Mucosa of rectum (tissue), 2 donors: ENCODE data around the gene DHRSX.
"Not testable (repeated sequence)": the region's sequence is repeated elsewhere in the genome, so short reads cannot be mapped to it uniquely, and the experiment has no call there.

ENCODE experiments used
- H3K27ac ChIP-seq, 2 donors: one replicate each; pipeline ENCODE4 v1.7.0; 2013; ENCODE audit warnings: inconsistent platforms in 2 of 2, low read depth in 2 of 2, low read length in 2 of 2
- H3K27me3 ChIP-seq, 2 donors: one replicate each; pipeline ENCODE4 v1.7.0; 2013; ENCODE audit warnings: low read length in 2 of 2; ENCODE audit not compliant: control insufficient read depth in 2 of 2, insufficient read depth in 2 of 2
- H3K36me3 ChIP-seq, 2 donors: one replicate each; pipeline ENCODE4 v1.7.0; 2013; ENCODE audit warnings: low read length in 2 of 2; ENCODE audit not compliant: control insufficient read depth in 2 of 2, insufficient read depth in 2 of 2
- H3K4me1 ChIP-seq, 2 donors: one replicate each; pipeline ENCODE4 v1.7.0; 2013; ENCODE audit warnings: low read length in 2 of 2, mild to moderate bottlenecking in 1 of 2; ENCODE audit not compliant: control insufficient read depth in 2 of 2, insufficient read depth in 2 of 2
- H3K4me3 ChIP-seq, 2 donors: one replicate each; pipeline ENCODE4 v1.7.0; 2013; ENCODE audit warnings: low read length in 2 of 2
- H3K9ac ChIP-seq, 2 donors: one replicate each; pipeline ENCODE4 v1.7.0; 2013; ENCODE audit warnings: low read length in 2 of 2, low read depth in 1 of 2, mild to moderate bottlenecking in 1 of 2
- H3K9me3 ChIP-seq, 2 donors: one replicate each; pipeline ENCODE4 v1.7.0; 2013; ENCODE audit warnings: low read length in 2 of 2; ENCODE audit not compliant: control insufficient read depth in 2 of 2
- donor health status: healthy.
- donor health status: Normal muscosa, but diverticular disease.

DHRSX gene

DNA sequence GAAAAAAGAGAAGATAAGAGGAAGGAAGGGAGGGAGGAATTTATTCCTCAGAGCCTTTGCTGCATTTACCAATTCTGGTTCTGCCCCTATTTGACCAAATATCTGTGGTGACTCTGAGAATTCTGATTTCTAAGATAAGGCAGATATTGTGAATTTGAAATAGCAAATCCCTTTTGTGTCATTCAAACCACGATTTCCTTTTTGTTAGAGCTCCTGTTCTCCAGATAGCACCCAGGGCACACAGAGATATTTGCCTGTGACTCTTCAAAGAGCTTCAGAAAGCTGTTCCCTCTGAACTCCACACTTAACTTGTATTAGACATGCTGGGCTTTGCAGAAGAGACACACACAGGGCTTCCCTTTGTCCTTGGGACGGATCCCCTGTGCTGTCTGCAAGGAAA, 272.2 kb downstream of the DHRSX start:
- Histone ChIP-seq H3K9ac (no peak overlapping the region), H3K9me3 (peaks cover 0 to 3% of the 10 kb centered on the region in 2 donors), H3K4me3 (no peak overlapping the region), H3K36me3 (peaks cover 9 to 17% of the 10 kb centered on the region in 2 donors), H3K27me3 (no peaks in the 10 kb centered on the region), H3K27ac (no peak overlapping the region), H3K4me1 (no peaks in the 10 kb centered on the region)

DNA sequence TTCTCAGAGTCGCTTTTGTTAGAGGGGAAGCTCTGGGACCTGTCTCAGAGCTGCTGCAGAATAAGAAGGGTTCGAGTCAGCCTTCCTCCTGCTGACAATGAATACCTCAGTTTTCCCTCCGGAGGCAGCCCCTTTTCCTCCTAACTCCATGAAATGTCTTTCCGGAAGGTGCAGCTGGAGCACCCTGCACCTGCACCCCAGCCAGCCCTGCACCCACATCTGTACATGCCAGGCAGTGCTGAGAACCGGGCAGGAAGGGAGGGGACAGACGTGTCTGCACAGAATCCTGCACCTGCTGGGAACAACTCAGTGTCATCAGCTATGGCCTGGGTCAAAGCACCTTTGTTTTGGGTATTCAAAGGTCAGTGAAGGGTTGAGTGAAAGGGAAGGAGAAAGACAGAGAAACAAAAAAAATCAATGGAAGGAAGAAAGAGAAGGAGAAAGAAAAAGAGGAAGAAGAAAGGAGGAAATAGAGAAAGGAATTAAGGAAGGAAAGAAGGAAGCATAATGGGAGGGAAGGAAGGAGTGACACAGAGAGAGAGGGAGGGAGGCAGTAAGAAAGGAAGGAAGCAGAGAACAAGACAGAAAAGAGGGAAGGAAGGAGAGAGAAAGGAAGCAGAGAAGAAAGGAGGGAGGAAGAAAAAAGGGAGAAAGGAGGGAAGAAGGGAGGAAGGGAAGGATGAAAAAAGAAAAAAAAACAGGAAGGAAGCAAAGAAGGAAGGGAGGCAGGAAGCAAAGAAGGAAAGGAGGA, 273.7 kb downstream of the DHRSX start:
- peaks cover 9 to 17% of the 10 kb centered on the region in 2 donors for H3K36me3 ChIP-seq
- H3K4me1 ChIP-seq: no peaks in the 10 kb centered on the region
- no peak overlapping the region for H3K9ac ChIP-seq
- H3K27me3 ChIP-seq: no peaks in the 10 kb centered on the region
- no peak overlapping the region for H3K4me3 ChIP-seq
- H3K9me3 ChIP-seq: peaks cover 0 to 5% of the 10 kb centered on the region in 2 donors
- H3K27ac ChIP-seq: no peak overlapping the region

DNA sequence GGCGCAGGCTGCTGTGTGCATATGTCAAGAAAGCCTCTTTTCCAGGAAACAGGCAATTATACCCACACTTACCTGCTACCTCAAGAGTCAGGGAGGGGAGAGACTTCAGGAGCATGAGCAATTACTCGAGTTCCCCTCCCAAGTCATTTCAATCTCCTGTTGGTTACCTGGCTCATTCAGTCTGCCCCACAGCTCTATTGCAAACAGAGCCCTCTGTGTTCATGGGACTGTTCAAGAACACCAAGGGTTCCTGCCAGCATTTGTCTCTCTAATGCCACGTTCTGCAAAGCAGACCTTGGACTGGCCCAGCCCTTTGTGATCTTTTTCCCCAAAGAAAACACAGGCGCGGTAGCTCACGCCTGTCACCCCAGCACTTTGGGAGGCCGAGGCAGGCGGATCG, 274.6 kb downstream of the DHRSX start:
- Histone ChIP-seq H3K9me3 (peaks cover 4 to 5% of the 10 kb centered on the region in 2 donors), H3K4me1 (no peaks in the 10 kb centered on the region), H3K36me3 (peaks cover 9 to 20% of the 10 kb centered on the region in 2 donors), H3K27ac (no peak overlapping the region), H3K4me3 (no peak overlapping the region), H3K27me3 (no peaks in the 10 kb centered on the region), H3K9ac (no peak overlapping the region)

DNA sequence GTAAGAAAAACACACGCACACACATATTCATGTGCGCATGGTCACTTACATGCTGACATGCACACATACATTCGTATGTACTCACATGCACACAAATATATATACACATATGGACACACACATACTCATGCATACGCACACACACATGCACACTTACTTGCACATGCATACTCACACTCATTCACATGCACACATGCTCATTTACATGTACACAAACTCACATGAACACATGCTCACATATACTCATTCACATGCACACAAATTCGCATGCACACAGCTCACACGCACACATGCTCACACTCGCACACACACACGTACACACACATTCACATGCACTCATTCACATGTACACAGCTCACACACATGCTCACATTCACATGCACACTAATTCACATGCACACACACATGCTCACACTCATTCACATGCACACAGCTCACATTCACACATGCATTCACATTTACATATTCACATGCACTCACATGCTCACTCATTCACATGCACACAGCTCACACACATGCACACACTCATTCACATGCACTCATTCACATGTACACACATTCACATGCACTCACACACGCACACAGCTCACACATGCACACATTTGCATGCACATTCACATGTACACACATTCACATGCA, 276.1 kb downstream of the DHRSX start:
- H3K27ac ChIP-seq: no peak overlapping the region
- H3K4me1 ChIP-seq: no peaks in the 10 kb centered on the region
- peaks cover 9 to 12% of the 10 kb centered on the region in 2 donors for H3K9me3 ChIP-seq
- no peak overlapping the region for H3K9ac ChIP-seq
- H3K36me3 ChIP-seq: peaks cover 16 to 24% of the 10 kb centered on the region in 2 donors
- H3K4me3 ChIP-seq: no peak overlapping the region
- no peaks in the 10 kb centered on the region for H3K27me3 ChIP-seq

DNA sequence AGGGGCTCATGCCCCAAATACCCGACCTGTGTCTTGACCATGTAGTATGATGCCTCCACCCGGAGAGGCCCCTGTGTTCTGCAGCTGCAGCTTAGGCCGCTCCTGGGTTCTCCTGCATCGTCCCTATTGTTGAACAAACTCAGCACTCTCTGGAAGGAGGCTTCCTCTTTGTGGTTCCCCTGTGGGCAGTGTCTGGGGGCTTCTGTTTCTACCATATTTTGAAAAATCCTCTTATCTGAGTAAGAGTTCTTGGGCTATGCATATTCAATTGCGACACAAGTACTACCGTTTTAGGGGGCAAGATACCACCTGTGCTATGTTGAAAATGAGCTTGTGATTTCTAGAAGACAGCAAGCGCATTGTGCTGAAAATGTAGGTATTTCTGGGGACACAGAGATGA, 276.6 kb downstream of the DHRSX start:
- Histone ChIP-seq H3K9ac (no peak overlapping the region), H3K4me1 (no peaks in the 10 kb centered on the region), H3K4me3 (no peak overlapping the region), H3K9me3 (peaks cover 10 to 14% of the 10 kb centered on the region in 2 donors), H3K36me3 (peaks cover 14 to 19% of the 10 kb centered on the region in 2 donors), H3K27me3 (no peaks in the 10 kb centered on the region), H3K27ac (no peak overlapping the region)

DNA sequence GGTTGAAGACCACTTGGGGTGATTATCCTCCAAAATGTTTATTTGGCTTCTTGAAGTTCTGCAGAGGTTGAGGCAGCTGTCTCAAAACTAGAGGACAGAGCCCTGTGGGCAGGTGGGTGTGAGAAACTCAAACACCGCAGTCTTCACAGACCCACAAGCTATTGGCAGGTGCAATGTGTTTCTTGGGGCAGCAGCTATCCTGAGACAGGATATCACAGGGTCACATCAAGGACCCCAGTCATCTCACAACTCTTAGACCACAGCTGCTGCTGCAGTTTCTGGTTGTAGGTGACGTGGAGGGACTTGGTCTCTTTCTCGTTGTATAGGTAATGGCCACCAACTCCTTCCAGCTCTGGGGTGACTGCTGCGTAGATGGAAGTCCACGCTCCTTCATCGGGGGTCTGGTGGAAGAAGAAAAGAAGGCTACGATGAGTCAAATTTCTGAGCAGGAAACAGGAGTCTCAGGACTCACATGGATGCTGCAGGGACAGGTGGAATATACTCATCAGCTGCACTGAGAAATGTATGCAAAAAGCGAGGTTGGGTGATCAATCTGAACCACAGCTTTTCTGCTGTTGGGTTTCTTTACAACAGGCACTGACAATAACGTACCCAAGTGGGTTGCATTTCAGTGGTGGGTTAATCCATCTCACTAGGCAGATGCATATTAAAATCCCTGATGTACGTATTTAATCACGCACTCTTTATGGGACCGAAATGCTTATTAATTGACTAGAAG, 279.8 kb downstream of the DHRSX start:
- Histone ChIP-seq H3K27ac (no peak overlapping the region), H3K4me3 (no peak overlapping the region), H3K4me1 (no peaks in the 10 kb centered on the region), H3K27me3 (no peaks in the 10 kb centered on the region), H3K36me3 (peaks cover 14% of the 10 kb centered on the region in 2 donors), H3K9ac (no peak overlapping the region), H3K9me3 (peaks cover 16 to 23% of the 10 kb centered on the region in 2 donors)

DNA sequence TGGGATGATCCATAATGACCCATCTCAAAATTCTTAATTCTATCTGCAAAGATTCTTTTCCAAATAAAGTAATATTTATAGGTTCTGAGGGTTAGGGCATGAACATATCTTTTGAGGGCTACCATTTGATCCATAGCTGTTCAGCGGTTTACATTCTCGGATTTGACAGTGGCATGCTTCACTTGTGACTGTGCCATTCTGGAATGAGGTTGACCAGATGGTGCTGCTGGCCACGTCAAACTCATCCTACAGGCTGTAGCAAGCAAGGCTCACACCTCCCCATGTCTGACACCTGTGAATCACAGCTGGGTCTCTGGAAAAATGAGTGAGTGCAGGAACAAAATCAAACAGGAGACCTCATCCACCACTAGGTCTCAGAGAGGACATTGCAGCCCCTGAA, 280.5 kb downstream of the DHRSX start:
- Histone ChIP-seq H3K27me3 (no peaks in the 10 kb centered on the region), H3K9ac (no peak overlapping the region), H3K27ac (no peak overlapping the region), H3K4me1 (no peaks in the 10 kb centered on the region), H3K36me3 (peaks cover 14% of the 10 kb centered on the region in 2 donors), H3K9me3 (peaks cover 16 to 23% of the 10 kb centered on the region in 2 donors), H3K4me3 (no peak overlapping the region)

DNA sequence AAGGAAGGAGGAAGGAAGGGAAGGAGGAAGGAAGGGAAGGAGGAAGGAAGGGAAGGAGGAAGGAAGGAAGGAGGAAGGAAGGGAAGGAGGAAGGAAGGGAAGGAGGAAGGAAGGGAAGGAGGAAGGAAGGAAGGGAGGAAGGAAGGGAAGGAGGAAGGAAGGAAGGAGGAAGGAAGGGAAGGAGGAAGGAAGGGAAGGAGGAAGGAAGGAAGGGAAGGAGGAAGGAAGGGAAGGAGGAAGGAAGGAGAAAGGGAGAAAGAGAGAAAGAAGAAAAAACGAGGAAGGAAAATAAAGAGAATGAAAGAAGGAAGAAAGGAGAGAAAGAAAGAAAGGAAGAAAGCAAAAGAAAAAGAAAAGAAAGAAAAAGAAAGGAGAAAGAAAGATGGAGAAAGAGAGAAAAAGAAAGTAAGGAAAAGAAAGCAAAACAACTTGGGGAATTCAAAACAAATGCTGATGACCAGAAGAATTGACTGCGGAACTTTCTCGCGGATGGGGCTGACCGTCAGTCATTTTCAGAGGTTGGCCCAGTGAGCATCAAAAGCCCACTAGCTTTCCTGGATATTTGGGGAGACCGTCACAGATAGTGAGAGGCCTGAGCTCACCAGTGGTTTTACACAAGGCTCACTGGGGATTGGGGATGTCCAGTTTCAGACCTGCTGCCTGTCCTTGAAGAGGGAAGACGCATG, 286.5 kb downstream of the DHRSX start:
- H3K4me3 ChIP-seq, H3K9me3 ChIP-seq, H3K9ac ChIP-seq, H3K27ac ChIP-seq, H3K36me3 ChIP-seq, H3K4me1 ChIP-seq, H3K27me3 ChIP-seq: not testable (repeated sequence)

DNA sequence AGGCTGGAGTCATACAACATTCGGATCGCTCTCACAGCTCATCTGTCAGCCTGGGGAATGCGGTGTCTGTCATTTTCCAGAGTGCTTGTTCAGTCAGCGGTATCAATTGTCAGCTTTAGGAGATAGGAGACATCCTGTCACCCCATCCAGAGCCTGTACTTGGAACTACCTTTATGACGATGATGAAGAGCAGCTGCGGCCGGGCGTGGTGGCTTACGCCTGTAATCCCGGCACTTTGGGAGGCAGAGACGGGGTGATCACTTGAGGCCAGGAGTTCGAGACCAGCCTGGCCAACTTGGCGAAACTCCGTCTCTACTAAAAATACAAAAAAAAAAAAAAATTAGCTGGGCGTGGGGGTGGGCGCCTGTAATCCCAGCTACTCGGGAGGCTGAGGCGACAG, 289.1 kb downstream of the DHRSX start:
- not testable (repeated sequence) for H3K4me3 ChIP-seq, H3K27ac ChIP-seq, H3K36me3 ChIP-seq, H3K9ac ChIP-seq, H3K9me3 ChIP-seq, H3K27me3 ChIP-seq, H3K4me1 ChIP-seq

DNA sequence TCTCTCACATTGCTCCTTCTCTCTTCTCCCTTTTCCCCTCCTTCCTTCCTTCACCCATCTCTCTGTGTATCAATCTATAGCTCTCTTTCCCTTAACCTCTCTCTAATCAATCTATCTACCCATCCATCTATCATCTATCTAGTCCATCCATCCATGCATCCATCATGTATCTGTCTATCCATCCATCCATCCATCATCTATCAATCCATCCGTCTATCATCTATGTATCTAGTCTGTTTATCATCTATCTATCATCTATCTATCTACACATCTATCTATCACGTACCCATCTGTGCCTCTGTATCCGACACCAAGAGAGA, 307.5 kb downstream of the DHRSX start:
- H3K9ac ChIP-seq: no peak overlapping the region
- H3K36me3 ChIP-seq: no peaks in the 10 kb centered on the region
- no peaks in the 10 kb centered on the region for H3K9me3 ChIP-seq
- H3K27ac ChIP-seq: no peak overlapping the region
- no peaks in the 10 kb centered on the region for H3K27me3 ChIP-seq
- H3K4me3 ChIP-seq: no peak overlapping the region
- H3K4me1 ChIP-seq: no peaks in the 10 kb centered on the region
